ENCODE results near the gene MAB21L2.

- no peak for TF ChIP-seq POLR2A (IDR thresholded peaks at IDR 0.05)
- no peak for TF ChIP-seq CTCF (IDR thresholded peaks at IDR 0.05)
Observed at GRCh38 chr4:150588316-150588715, 6.4 kb downstream of the MAB21L2 start.
